GM10847 (cell line): ENCODE results near the gene STYK1.

Experiments
- POLR2A ChIP-seq: IDR thresholded peaks from 2 replicates; pipeline ENCODE4 v1.6.1; 2011; ENCODE audit not compliant: insufficient read length; ENCODE audit errors: extremely low read depth

The STYK1 gene

DNA sequence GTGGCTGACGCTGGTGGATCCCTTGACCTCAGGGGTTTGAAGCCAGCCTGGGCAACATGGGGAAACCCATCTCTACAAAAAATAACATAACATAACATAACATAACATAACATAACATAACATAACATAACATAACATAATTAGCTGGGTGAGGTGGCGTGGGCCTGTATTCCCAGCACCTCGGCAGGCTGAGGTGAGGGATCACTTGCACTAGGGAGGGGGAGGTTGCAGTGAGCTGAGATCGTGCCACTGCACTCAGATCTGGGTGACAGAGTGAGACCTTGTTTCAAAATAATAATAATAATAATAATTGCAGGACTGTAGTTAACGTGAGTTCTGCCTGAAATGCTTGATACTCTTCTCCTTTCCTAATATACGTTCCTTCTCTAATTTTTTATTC lies 61.7 kb downstream of the STYK1 start:
- TF ChIP-seq POLR2A = no peak

GRCh38 chr12:10610188-10610587 lies 63.7 kb downstream of the STYK1 start:
- no peak for TF ChIP-seq POLR2A

DNA sequence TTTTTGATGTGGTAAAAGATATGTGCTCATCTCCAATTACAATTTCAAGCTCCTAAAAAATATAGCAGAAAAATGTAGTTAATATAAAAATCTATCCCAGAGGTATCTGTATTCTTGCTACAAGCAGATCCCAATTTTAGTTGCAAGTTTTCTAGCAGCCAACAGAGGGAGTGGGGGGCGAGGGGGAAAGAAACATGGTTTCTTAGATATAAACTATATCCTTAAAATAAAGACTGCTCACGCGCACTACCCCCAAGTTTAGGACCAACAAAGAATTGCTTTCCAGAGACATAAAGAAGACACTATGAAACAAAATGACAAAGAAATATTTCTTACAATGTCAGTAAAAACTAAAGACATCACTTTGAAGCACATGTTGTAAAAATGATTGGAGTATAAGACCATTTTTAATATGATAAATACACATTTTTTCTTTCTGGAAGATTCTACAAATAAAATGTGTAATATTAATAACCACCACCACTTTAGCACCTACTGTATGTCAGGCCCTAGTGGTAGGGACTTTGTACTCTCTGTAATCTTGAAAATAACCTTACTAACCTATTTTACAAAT lies 65.9 kb downstream of the STYK1 start:
- TF ChIP-seq POLR2A = no peak

DNA sequence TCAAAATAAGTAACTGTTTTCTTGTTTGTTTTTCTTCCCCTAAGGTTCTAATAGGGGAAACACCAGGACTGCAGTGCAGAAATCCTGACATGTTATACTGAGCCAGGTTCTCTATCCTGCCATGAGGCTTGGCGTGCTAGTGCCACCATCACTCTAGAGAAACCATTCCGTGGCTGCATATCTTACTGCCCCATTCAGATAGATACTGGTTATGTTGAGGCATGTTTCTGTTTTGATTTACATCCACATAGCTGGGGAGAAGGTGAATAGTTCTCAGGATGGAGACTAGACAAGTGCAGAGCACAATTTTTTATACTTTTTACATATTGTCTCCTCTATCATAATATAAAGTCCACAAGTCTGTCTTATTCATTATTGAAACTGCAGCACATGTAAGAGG lies 72.0 kb downstream of the STYK1 start:
- no peak for TF ChIP-seq POLR2A

DNA sequence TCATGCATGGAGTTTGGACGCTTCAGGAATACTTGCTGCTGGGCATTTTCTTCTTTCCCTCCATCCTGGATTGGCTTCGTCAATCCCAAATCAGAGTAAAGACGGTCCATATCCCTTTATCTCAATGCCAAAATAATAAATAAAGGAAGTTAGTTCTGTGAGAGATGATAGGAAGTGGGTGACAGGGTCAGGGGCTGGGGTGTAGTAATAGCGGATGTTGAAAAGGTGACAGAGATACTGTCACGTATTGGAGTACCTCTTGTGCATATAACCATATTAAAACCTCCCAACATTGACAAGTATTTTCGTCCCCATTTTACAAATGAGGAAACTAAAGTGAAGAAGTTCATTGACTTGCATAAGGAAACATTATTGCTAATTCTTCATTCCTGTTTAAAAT lies 72.9 kb downstream of the STYK1 start:
- no peak for TF ChIP-seq POLR2A

DNA sequence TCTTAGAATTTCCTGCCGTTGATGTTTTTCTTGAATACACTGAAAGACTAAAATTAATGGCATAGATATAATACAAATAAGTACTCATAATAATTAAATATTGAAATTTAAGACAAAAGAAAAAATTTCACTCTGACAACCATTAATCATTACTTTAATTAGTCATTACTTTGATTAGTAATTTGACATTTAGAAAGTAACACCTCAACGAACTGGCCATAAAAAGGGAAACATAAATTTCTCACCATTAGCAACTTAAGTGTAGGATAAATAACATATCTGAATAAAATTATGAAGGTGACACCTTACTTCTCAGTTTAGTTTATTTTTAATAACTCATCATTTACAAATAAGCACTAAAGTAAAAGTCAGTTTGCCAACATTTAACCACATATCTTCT lies 78.0 kb downstream of the STYK1 start:
- no peak for TF ChIP-seq POLR2A

- no peak for TF ChIP-seq POLR2A
Measured at GRCh38 chr12:10590966-10591365, 82.9 kb downstream of the STYK1 start.

- TF ChIP-seq POLR2A = no peak
Measured at GRCh38 chr12:10584415-10584814, 89.4 kb downstream of the STYK1 start.

GRCh38 chr12:10582704-10583103 lies 91.1 kb downstream of the STYK1 start:
- TF ChIP-seq POLR2A = no peak

- no peak for TF ChIP-seq POLR2A
Measured at GRCh38 chr12:10574307-10574706, 99.5 kb downstream of the STYK1 start.

GRCh38 chr12:10571141-10571540 lies 102.7 kb downstream of the STYK1 start:
- TF ChIP-seq POLR2A = no peak
